Gastroesophageal sphincter (tissue), 4 donors: Measurements from ENCODE around the gene SIRPB1. TPM values are rescaled to one million over a fixed set of nuclear protein-coding genes. Genes with fewer than 3 reads are reported as not detected.
"Not testable (repeated sequence)": the region's sequence is repeated elsewhere in the genome, so short reads cannot be mapped to it uniquely, and the experiment has no call there.

ENCODE experiments used
- ATAC-seq: fragments of 150-250 bp; one replicate; pipeline ENCODE4 v1.9.1; 2016; ENCODE audit warnings: mild to moderate bottlenecking, moderate library complexity
- H3K27ac ChIP-seq, 4 donors: fragments of 200-600 bp; sonication (generic) in 3 of 4; 1 replicate in 3 of 4; 2 replicates in 1 of 4; pipeline ENCODE4 v1.5.1; 2016 to 2019
- H3K27me3 ChIP-seq: fragments of 200-600 bp; sonication (generic); one replicate; pipeline ENCODE4 v1.5.1; 2019
- H3K36me3 ChIP-seq, 2 donors: fragments of 200-600 bp; sonication (generic); one replicate each; pipeline ENCODE4 v1.5.1; 2019; ENCODE audit warnings: control low read depth in 1 of 2
- H3K4me1 ChIP-seq, 3 donors: fragments of 200-600 bp; sonication (generic); 1 replicate in 2 of 3; 2 replicates in 1 of 3; pipeline ENCODE4 v1.5.1; 2016 to 2019; ENCODE audit warnings: control low read depth in 2 of 3
- H3K4me3 ChIP-seq, 2 donors: fragments of 200-600 bp; sonication (generic); one replicate each; pipeline ENCODE4 v1.5.1; 2019; ENCODE audit warnings: mild to moderate bottlenecking in 1 of 2, moderate library complexity in 1 of 2
- H3K9me3 ChIP-seq, 3 donors: fragments of 200-600 bp; sonication (generic); one replicate each; pipeline ENCODE4 v1.5.1; 2017 to 2019; ENCODE audit warnings: control low read depth in 2 of 3
- CTCF ChIP-seq, 4 experiments: fragments of 200-600 bp in 2 of 4; fragments of 450-650 bp in 2 of 4; sonication (generic) in 1 of 4; IDR thresholded peaks; one replicate each; pipeline ENCODE4 v1.5.1; 2017 to 2019; ENCODE audit warnings: antibody characterized with exemption in 4 of 4, mild to moderate bottlenecking in 2 of 4, moderate library complexity in 2 of 4
- EP300 ChIP-seq: sonication (generic); formaldehyde crosslinking; IDR thresholded peaks from one replicate; pipeline ENCODE4 v1.6.1; 2017; ENCODE audit warnings: antibody characterized with exemption, mild to moderate bottlenecking
- POLR2A ChIP-seq, 2 donors: fragments of 450-650 bp; IDR thresholded peaks; one replicate each; pipeline ENCODE4 v1.6.1; 2017; ENCODE audit warnings: antibody characterized with exemption in 2 of 2, mild to moderate bottlenecking in 2 of 2, moderate library complexity in 1 of 2
- POLR2AphosphoS5 ChIP-seq: sonication (generic); formaldehyde crosslinking; IDR thresholded peaks from one replicate; pipeline ENCODE4 v1.6.1; 2017; ENCODE audit warnings: antibody characterized with exemption
- WGBS, 2 donors: methylation state at CpG; one replicate each; pipeline ENCODE4 v1.1.5; 2018; ENCODE audit warnings: low coverage in 1 of 2; 5-methylcytosine and 5-hydroxymethylcytosine counted together
- total RNA-seq, 4 donors: library from RNA; depleted of rRNA; stranded (reverse); fragments of >200 nt; gene quantifications; one replicate each; pipeline ENCODE4 v1.1.0, GENCODE V29; 2016

Gene SIRPB1
- total RNA-seq, 4 donors from 2014 or later = 3.4 to 6.9 (median 4.3) TPM

- TF ChIP-seq POLR2AphosphoS5 (no peak), POLR2A (IDR thresholded peaks at IDR 0.05) (no peak), EP300 (no peak), CTCF (IDR thresholded peaks at IDR 0.05) (no peak)
- no peaks in the 10 kb centered on the region for H3K4me1 ChIP-seq
- H3K9me3 ChIP-seq = no peaks in the 10 kb centered on the region
- WGBS, 2 donors = 48 to 66% methylated on average over 2 to 3 of the region's 3 CpGs
- ATAC-seq = no peak
- no peaks in the 10 kb centered on the region for H3K27me3 ChIP-seq
- H3K4me3 ChIP-seq = no peak overlapping the region
- no peak overlapping the region for H3K27ac ChIP-seq
- H3K36me3 ChIP-seq = no peaks in the 10 kb centered on the region
These were observed 31.7 kb upstream of the SIRPB1 start for GRCh38 chr20:1651268-1652058.

GRCh38 chr20:1648101-1648500 is 28.3 kb upstream of the SIRPB1 start:
- ATAC-seq = no peak
- Histone ChIP-seq H3K4me1 (no peaks in the 10 kb centered on the region), H3K4me3 (no peak overlapping the region), H3K27me3 (peaks cover 20% of the 10 kb centered on the region), H3K36me3 (no peaks in the 10 kb centered on the region), H3K27ac (no peak overlapping the region), H3K9me3 (peaks cover 0 to 11% (median 0%) of the 10 kb centered on the region in 3 donors)
- TF ChIP-seq EP300 (no peak), POLR2A (IDR thresholded peaks at IDR 0.05) (no peak), POLR2AphosphoS5 (no peak), CTCF (IDR thresholded peaks at IDR 0.05) (no peak)
- WGBS, 2 donors = 47 to 51% methylated on average over 2 of the region's 5 CpGs

- 100% methylated on average over 2 of the region's 3 CpGs; no CpG with 5 or more reads in 1 of the 2 donors for WGBS, 2 donors
- H3K27ac ChIP-seq = no peak overlapping the region
- peaks cover 0 to 11% (median 0%) of the 10 kb centered on the region in 3 donors for H3K9me3 ChIP-seq
- TF ChIP-seq EP300 = no peak
- no peaks in the 10 kb centered on the region for H3K4me1 ChIP-seq
- no peak overlapping the region for H3K4me3 ChIP-seq
- peaks cover 20% of the 10 kb centered on the region for H3K27me3 ChIP-seq
- H3K36me3 ChIP-seq = no peaks in the 10 kb centered on the region
- no peak for ATAC-seq
These were observed 27.2 kb upstream of the SIRPB1 start for GRCh38 chr20:1646975-1647431.

- ATAC-seq = no peak
- no peak for TF ChIP-seq CTCF (IDR thresholded peaks at IDR 0.05)
- no peak for TF ChIP-seq EP300
- TF ChIP-seq POLR2A (IDR thresholded peaks at IDR 0.05) = no peak
- TF ChIP-seq POLR2AphosphoS5 = no peak
- peaks cover 20% of the 10 kb centered on the region for H3K27me3 ChIP-seq
- no peak overlapping the region for H3K4me3 ChIP-seq
- H3K36me3 ChIP-seq = no peaks in the 10 kb centered on the region
- H3K4me1 ChIP-seq = no peaks in the 10 kb centered on the region
- H3K9me3 ChIP-seq = peaks cover 0 to 26% (median 0%) of the 10 kb centered on the region in 3 donors
- no peak overlapping the region for H3K27ac ChIP-seq
- WGBS, 2 donors = 92 to 95% methylated on average over 2 to 4 of the region's 8 CpGs
These were observed 24.5 kb upstream of the SIRPB1 start for GRCh38 chr20:1644101-1644962.

- peaks cover 0 to 14% (median 0%) of the 10 kb centered on the region in 3 donors for H3K9me3 ChIP-seq
- not testable (repeated sequence) for H3K4me1 ChIP-seq, H3K36me3 ChIP-seq, H3K27ac ChIP-seq, ATAC-seq, H3K4me3 ChIP-seq, H3K27me3 ChIP-seq
- WGBS, 2 donors = 89 to 90% methylated on average over 2 of the region's 2 CpGs
These were observed 18.8 kb upstream of the SIRPB1 start for GRCh38 chr20:1638643-1639042.
